Trophoblast cell (in vitro differentiated cells and primary cell): ENCODE data around the gene PPP2R2C.

Experiments
- DNase-seq, 2 donors: peaks; one replicate each; pipeline ENCODE4 v3.0.0-alpha.2; 2016
- H2AFZ ChIP-seq: 2 replicates; pipeline ENCODE4 v1.6.1; 2013; ENCODE audit warnings: low read length, moderate library complexity, mild to moderate bottlenecking; ENCODE audit not compliant: insufficient read depth, poor library complexity
- H2AK5ac ChIP-seq: 2 replicates; pipeline ENCODE4 v1.6.1; 2013; ENCODE audit warnings: mild to moderate bottlenecking, low read length
- H2BK120ac ChIP-seq: 2 replicates; pipeline ENCODE4 v1.6.1; 2013; ENCODE audit warnings: low read length, mild to moderate bottlenecking, moderate library complexity; ENCODE audit not compliant: insufficient read depth, poor library complexity
- H2BK12ac ChIP-seq: 2 replicates; pipeline ENCODE4 v1.6.1; 2013; ENCODE audit warnings: mild to moderate bottlenecking, low read length, moderate library complexity
- H2BK5ac ChIP-seq: 2 replicates; pipeline ENCODE4 v1.6.1; 2013; ENCODE audit warnings: low read length, low read depth, moderate library complexity, mild to moderate bottlenecking; ENCODE audit not compliant: poor library complexity
- H3K14ac ChIP-seq: 2 replicates; pipeline ENCODE4 v1.6.1; 2013; ENCODE audit warnings: mild to moderate bottlenecking, low read length
- H3K18ac ChIP-seq: 2 replicates; pipeline ENCODE4 v1.6.1; 2013; ENCODE audit warnings: mild to moderate bottlenecking, low read length
- H3K23ac ChIP-seq: 2 replicates; pipeline ENCODE4 v1.6.1; 2013; ENCODE audit warnings: low read length
- H3K27ac ChIP-seq: 2 replicates; pipeline ENCODE4 v1.5.1; 2013; ENCODE audit warnings: low read depth, mild to moderate bottlenecking, inconsistent platforms, low read length, moderate library complexity
- H3K27me3 ChIP-seq: 2 replicates; pipeline ENCODE4 v1.6.1; 2013; ENCODE audit warnings: inconsistent platforms, mild to moderate bottlenecking, low read length, moderate library complexity; ENCODE audit not compliant: insufficient read depth
- H3K36me3 ChIP-seq, 2 experiments: 1 replicate in 1 of 2; 2 replicates in 1 of 2; pipeline ENCODE4 v1.6.1; 2013; ENCODE audit warnings: low read length in 2 of 2, mild to moderate bottlenecking in 2 of 2, moderate library complexity in 1 of 2; ENCODE audit not compliant: insufficient read depth in 2 of 2, control insufficient read depth in 1 of 2
- H3K4ac ChIP-seq: 2 replicates; pipeline ENCODE4 v1.6.1; 2013; ENCODE audit warnings: low read depth, mild to moderate bottlenecking, low read length, moderate library complexity
- H3K4me1 ChIP-seq, 2 experiments: 1 replicate in 1 of 2; 2 replicates in 1 of 2; pipeline ENCODE4 v1.6.1; 2013; ENCODE audit warnings: low read length in 2 of 2, mild to moderate bottlenecking in 2 of 2, moderate library complexity in 1 of 2; ENCODE audit not compliant: insufficient read depth in 2 of 2, control insufficient read depth in 1 of 2
- H3K4me2 ChIP-seq: 2 replicates; pipeline ENCODE4 v1.6.1; 2013; ENCODE audit warnings: inconsistent platforms, mild to moderate bottlenecking, low read length, moderate library complexity
- H3K4me3 ChIP-seq: 2 replicates; pipeline ENCODE4 v1.5.1; 2013; ENCODE audit warnings: mild to moderate bottlenecking, low read depth, low read length, inconsistent platforms
- H3K79me1 ChIP-seq: one replicate; pipeline ENCODE4 v1.6.1; 2013; ENCODE audit warnings: low read length
- H3K79me2 ChIP-seq: 2 replicates; pipeline ENCODE4 v1.6.1; 2013; ENCODE audit warnings: low read length, mild to moderate bottlenecking; ENCODE audit not compliant: control insufficient read depth, insufficient read depth, poor library complexity
- H3K9ac ChIP-seq: 2 replicates; pipeline ENCODE4 v1.6.1; 2013; ENCODE audit warnings: mild to moderate bottlenecking, low read length
- H3K9me3 ChIP-seq: 2 replicates; pipeline ENCODE4 v1.6.1; 2013; ENCODE audit warnings: low read depth, mild to moderate bottlenecking, control low read depth, inconsistent platforms, low read length; ENCODE audit not compliant: insufficient read depth
- H4K12ac ChIP-seq: 2 replicates; pipeline ENCODE4 v1.6.1; 2013; ENCODE audit warnings: low read depth, mild to moderate bottlenecking, low read length, moderate library complexity
- H4K8ac ChIP-seq: 2 replicates; pipeline ENCODE4 v1.6.1; 2013; ENCODE audit warnings: low read depth, mild to moderate bottlenecking, low read length, moderate library complexity
- H4K91ac ChIP-seq: one replicate; pipeline ENCODE4 v1.6.1; 2013; ENCODE audit warnings: low read depth, mild to moderate bottlenecking, low read length, moderate library complexity
- WGBS: extraction: QIAGEN DNeasy Blood & Tissue Kit; methylation state at CpG from one replicate; pipeline ENCODE4 v1.1.7; 2013; ENCODE audit warnings: missing lambda C conversion rate; ENCODE audit not compliant: insufficient read length, insufficient coverage; ENCODE audit errors: extremely low coverage; 5-methylcytosine and 5-hydroxymethylcytosine counted together

PPP2R2C gene

DNA sequence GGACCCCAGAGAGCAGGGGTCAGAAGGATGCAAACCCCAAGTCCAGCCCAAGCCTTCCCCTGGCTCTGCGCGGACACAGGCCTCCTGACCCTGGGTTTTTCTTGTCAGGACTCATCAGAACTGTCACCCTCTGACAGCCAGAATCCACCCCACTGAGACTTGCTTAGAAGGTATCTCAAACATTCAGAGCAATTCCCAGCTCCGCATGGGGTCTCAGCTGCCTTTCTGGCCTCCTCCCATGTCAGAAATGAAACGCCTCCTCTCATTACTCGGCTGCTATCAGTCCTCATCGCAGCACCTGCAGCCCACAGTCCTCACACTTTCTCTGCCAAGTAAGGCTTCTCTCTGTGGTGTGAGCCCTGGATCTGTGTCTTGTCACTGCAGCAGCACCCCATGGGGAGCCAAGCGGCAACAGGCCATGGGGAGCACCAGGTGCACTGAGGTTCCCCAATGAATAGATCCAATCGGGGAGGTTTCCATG is 105.0 kb downstream of the PPP2R2C start:
- Histone ChIP-seq H3K4me1 (no peaks in the 10 kb centered on the region), H3K27ac (no peak overlapping the region), H4K91ac (no peak overlapping the region), H2BK5ac (no peak overlapping the region), H3K9ac (no peak overlapping the region), H3K18ac (no peak overlapping the region), H3K79me1 (no peaks in the 10 kb centered on the region), H3K36me3 (no peaks in the 10 kb centered on the region), H3K79me2 (no peaks in the 10 kb centered on the region), H2BK12ac (no peak overlapping the region), H2AFZ (no peak overlapping the region), H3K23ac (no peak overlapping the region), H2BK120ac (no peak overlapping the region), H4K8ac (no peak overlapping the region), H4K12ac (no peak overlapping the region), H3K14ac (no peak overlapping the region), H3K4me3 (no peak overlapping the region), H3K4me2 (no peak overlapping the region), H3K27me3 (no peaks in the 10 kb centered on the region), H3K4ac (no peak overlapping the region), H3K9me3 (no peaks in the 10 kb centered on the region), H2AK5ac (no peak overlapping the region)
- DNase-seq = no peak
- WGBS = no CpG with 5 or more reads among the region's 8 CpGs

DNA sequence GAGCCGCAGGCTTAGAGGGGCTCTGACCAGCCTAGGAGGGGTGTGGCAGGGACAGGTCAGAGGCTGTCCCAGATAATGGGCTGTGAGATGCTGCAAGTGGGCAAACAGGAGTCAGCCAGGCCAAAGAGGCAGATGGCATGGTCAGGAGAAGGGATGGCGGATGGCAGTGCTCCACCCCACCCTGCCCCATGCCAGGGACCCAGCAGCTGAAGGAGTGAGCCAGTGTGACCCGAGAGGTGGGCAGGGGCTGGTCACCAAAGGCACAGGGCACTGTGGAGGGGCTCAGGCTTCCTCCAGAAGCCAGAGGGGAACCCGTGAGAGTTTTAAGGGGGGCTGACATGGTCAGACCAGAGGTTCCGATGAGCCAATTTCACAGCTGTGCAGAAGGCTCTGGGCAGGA is 105.8 kb downstream of the PPP2R2C start:
- no peak overlapping the region for H2BK5ac ChIP-seq
- no peak overlapping the region for H4K12ac ChIP-seq
- no peak overlapping the region for H3K4ac ChIP-seq
- DNase-seq = no peak
- H3K9me3 ChIP-seq = peaks cover 1% of the 10 kb centered on the region
- H3K9ac ChIP-seq = no peak overlapping the region
- no peak overlapping the region for H2AK5ac ChIP-seq
- H3K27ac ChIP-seq = no peak overlapping the region
- H3K4me2 ChIP-seq = no peak overlapping the region
- H3K79me2 ChIP-seq = no peaks in the 10 kb centered on the region
- H3K4me1 ChIP-seq = no peaks in the 10 kb centered on the region
- H3K36me3 ChIP-seq = no peaks in the 10 kb centered on the region
- H2BK12ac ChIP-seq = no peak overlapping the region
- H4K91ac ChIP-seq = no peak overlapping the region
- H3K23ac ChIP-seq = no peak overlapping the region
- H3K79me1 ChIP-seq = no peaks in the 10 kb centered on the region
- no peak overlapping the region for H2BK120ac ChIP-seq
- no peak overlapping the region for H4K8ac ChIP-seq
- no peak overlapping the region for H3K18ac ChIP-seq
- no peak overlapping the region for H3K4me3 ChIP-seq
- H3K27me3 ChIP-seq = no peaks in the 10 kb centered on the region
- no CpG with 5 or more reads among the region's 5 CpGs for WGBS
- H2AFZ ChIP-seq = no peak overlapping the region
- H3K14ac ChIP-seq = no peak overlapping the region

DNA sequence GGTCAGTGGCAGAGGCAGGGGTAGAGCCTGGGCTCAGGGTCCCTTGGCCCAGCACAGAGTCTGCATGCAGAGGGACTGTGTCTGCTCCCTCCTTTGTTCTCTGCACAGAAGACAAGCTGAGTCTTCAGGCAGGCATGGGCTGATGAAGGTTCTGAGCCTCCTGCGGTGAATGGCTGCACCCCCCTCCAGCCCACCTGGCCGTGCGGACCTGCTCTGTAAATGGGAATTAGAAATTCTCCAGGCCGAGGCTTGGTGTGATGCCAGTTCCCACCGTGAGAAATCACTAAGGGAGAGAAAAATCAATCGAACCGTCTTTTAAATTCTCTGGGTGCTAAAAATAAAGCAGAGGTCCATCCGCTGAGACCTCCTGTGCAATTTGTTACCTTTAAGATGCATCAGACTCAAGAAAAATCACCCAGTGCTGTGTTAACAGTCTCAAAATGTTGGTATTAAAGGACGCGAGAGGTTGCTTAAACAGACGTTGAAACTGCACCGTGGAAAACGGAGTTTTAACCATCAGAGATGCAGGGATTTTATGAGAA is 106.8 kb downstream of the PPP2R2C start:
- H3K4me2 ChIP-seq = no peak overlapping the region

DNA sequence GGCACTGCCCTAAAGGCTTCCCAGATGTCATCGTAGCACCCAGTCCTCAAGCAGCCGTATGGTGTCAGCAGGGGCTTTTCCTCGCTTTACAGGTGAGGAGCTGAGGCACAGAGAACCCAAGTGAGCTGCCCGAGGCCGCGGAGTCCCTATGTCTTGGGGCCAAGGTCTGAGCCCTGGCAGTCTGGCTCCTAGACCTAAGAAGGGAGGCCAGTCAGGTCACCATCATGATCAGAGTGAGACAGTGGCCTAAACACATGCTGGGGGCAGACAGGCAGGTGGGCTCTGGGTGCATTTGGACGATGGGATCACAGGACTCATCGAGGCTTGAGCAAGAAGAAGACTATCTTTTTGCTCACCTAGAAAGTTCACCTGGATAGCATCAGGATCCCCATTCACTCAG is 107.8 kb downstream of the PPP2R2C start:
- H3K14ac ChIP-seq = no peak overlapping the region
- H3K4me3 ChIP-seq = no peak overlapping the region
- H2AK5ac ChIP-seq = no peak overlapping the region
- peaks cover 6% of the 10 kb centered on the region for H3K9me3 ChIP-seq
- no peaks in the 10 kb centered on the region for H3K79me1 ChIP-seq
- no peak overlapping the region for H3K4ac ChIP-seq
- H3K18ac ChIP-seq = no peak overlapping the region
- no peaks in the 10 kb centered on the region for H3K27me3 ChIP-seq
- H3K4me2 ChIP-seq = no peak overlapping the region
- H4K8ac ChIP-seq = no peak overlapping the region
- H3K23ac ChIP-seq = no peak overlapping the region
- no peaks in the 10 kb centered on the region for H3K36me3 ChIP-seq
- no peak overlapping the region for H2BK12ac ChIP-seq
- no peak overlapping the region for H2BK5ac ChIP-seq
- H3K79me2 ChIP-seq = no peaks in the 10 kb centered on the region
- H4K91ac ChIP-seq = no peak overlapping the region
- no peak overlapping the region for H3K9ac ChIP-seq
- no peak overlapping the region for H4K12ac ChIP-seq
- WGBS = no CpG with 5 or more reads among the region's 8 CpGs
- DNase-seq = no peak
- no peak overlapping the region for H2BK120ac ChIP-seq
- H3K27ac ChIP-seq = no peak overlapping the region
- H3K4me1 ChIP-seq = no peaks in the 10 kb centered on the region
- H2AFZ ChIP-seq = no peak overlapping the region

More for the DNA sequence above, 106.8 kb downstream of the PPP2R2C start:
- no peak overlapping the region for H4K91ac ChIP-seq
- peaks cover 2% of the 10 kb centered on the region for H3K9me3 ChIP-seq
- no peaks in the 10 kb centered on the region for H3K27me3 ChIP-seq
- DNase-seq = no peak
- no peaks in the 10 kb centered on the region for H3K36me3 ChIP-seq
- no peak overlapping the region for H3K9ac ChIP-seq
- no peaks in the 10 kb centered on the region for H3K79me1 ChIP-seq
- no peak overlapping the region for H3K14ac ChIP-seq
- WGBS = no CpG with 5 or more reads among the region's 13 CpGs
- H2AFZ ChIP-seq = no peak overlapping the region
- H3K4me3 ChIP-seq = no peak overlapping the region
- no peak overlapping the region for H2AK5ac ChIP-seq
- H2BK120ac ChIP-seq = no peak overlapping the region
- H2BK12ac ChIP-seq = no peak overlapping the region
- H4K12ac ChIP-seq = no peak overlapping the region
- H4K8ac ChIP-seq = no peak overlapping the region
- no peak overlapping the region for H3K4ac ChIP-seq
- H3K27ac ChIP-seq = no peak overlapping the region
- no peaks in the 10 kb centered on the region for H3K4me1 ChIP-seq
- no peaks in the 10 kb centered on the region for H3K79me2 ChIP-seq
- no peak overlapping the region for H2BK5ac ChIP-seq
- no peak overlapping the region for H3K23ac ChIP-seq
- H3K18ac ChIP-seq = no peak overlapping the region
